Measurements from ENCODE around the gene IFT81. TPM values are rescaled to one million over a fixed set of nuclear protein-coding genes. Genes with fewer than 3 reads are reported as not detected.
"Not testable (repeated sequence)": the region's sequence is repeated elsewhere in the genome, so short reads cannot be mapped to it uniquely, and the experiment has no call there.

IFT81 gene
- total RNA-seq, 1 donor from 2014 or later: 33.8 TPM

DNA sequence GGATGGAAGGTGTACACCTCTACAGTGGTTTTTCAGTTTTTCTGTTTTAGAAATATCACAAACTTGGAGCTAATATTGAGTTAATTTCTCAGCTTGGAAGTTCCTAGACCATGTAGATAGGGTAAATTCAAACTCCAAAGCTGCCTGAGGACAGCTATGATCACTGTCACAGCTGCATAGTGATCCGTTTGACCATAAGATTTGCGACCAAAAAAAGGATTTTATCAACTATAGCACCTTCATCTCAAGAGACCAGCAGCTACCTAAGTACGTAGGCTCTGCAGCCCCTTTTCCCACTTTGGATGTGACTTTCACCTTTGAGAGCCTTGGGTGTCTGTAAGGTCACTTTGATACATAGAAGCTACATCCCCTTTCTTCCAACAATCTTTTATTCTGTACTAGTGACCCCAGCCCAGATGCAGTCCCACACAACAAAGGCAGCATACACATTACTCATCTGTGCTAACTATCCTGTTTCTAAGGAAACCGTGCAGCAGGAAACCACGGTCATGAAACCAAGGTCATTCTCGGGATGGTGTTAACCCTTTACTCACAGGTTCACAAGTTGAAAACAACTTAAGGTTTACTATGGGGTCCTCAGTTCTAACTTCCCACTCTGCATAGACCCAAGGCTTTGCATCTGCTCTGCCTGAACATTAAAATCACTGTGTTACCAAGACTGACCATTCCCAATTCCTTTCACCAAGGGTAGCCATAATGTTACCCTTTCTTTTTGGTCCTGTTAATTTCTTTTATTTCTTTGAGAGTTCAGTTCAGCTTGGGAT is 75.4 kb downstream of the IFT81 start:
- H3K4me1 Mint-ChIP-seq (ENCODE audit: unreplicated experiment): peaks cover 25% of the 10 kb centered on the region
- no peak for DNase-seq (ENCODE audit: extremely low spot score, unreplicated experiment)
- H3K4me3 Mint-ChIP-seq: peak overlapping the region; percentile 55

DNA sequence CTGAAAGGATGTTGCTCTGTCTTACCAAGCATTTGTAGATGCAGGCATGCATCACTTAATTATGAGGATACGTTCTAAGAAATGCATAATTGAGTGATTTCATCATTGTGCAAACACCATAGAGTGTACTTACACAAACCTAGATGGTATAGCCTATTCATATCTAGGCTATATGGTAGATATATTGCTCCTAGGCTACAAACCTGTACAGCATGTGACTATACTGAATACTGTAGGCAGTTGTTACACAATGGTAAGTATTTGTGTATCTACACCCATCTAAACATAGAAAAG is 75.9 kb downstream of the IFT81 start:
- no peak for DNase-seq (ENCODE audit: extremely low spot score, unreplicated experiment)
- Mint-ChIP-seq H3K9me3 (no peaks in the 10 kb centered on the region), H3K27ac (peak overlapping the region; percentile 6), H3K4me3 (peak overlapping the region; percentile 55), H3K4me1 (ENCODE audit: unreplicated experiment) (peaks cover 25% of the 10 kb centered on the region), H3K36me3 (peaks cover 33% of the 10 kb centered on the region), H3K27me3 (no peaks in the 10 kb centered on the region)
- TF ChIP-seq, protein P1, sequence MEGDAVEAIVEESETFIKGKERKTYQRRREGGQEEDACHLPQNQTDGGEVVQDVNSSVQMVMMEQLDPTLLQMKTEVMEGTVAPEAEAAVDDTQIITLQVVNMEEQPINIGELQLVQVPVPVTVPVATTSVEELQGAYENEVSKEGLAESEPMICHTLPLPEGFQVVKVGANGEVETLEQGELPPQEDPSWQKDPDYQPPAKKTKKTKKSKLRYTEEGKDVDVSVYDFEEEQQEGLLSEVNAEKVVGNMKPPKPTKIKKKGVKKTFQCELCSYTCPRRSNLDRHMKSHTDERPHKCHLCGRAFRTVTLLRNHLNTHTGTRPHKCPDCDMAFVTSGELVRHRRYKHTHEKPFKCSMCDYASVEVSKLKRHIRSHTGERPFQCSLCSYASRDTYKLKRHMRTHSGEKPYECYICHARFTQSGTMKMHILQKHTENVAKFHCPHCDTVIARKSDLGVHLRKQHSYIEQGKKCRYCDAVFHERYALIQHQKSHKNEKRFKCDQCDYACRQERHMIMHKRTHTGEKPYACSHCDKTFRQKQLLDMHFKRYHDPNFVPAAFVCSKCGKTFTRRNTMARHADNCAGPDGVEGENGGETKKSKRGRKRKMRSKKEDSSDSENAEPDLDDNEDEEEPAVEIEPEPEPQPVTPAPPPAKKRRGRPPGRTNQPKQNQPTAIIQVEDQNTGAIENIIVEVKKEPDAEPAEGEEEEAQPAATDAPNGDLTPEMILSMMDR (conservative IDR thresholded peaks at IDR 0.05): no peak

More for the DNA sequence above, 75.4 kb downstream of the IFT81 start:
- Mint-ChIP-seq H3K27ac (peak overlapping the region; percentile 6), H3K27me3 (no peaks in the 10 kb centered on the region), H3K36me3 (peaks cover 33% of the 10 kb centered on the region), H3K9me3 (no peaks in the 10 kb centered on the region)
- TF ChIP-seq, protein P1 (conservative IDR thresholded peaks at IDR 0.05): no peak

DNA sequence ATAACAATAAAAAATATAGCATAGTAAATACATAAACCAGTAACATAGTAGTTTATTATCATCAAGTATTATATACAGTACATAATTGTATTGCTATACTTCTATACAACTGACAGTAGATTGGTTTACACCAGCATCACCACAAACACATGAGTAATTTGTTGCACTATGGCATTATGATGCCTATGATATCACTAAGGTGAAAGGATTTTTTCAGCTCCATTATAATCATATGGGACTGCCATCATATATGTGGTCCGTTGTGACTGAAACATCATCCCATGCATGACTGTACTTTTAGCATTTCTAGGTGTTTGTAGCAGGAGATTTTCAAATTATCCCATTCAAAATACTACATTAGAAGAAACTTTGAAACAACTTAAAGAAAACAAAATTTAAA is 77.8 kb downstream of the IFT81 start:
- H3K4me3 Mint-ChIP-seq: no peak overlapping the region
- peaks cover 17% of the 10 kb centered on the region for H3K4me1 Mint-ChIP-seq (ENCODE audit: unreplicated experiment)
- H3K27me3 Mint-ChIP-seq: no peaks in the 10 kb centered on the region
- H3K9me3 Mint-ChIP-seq: no peaks in the 10 kb centered on the region
- DNase-seq (ENCODE audit: extremely low spot score, unreplicated experiment): no peak
- TF ChIP-seq, protein P1 (conservative IDR thresholded peaks at IDR 0.05): no peak
- peaks cover 21% of the 10 kb centered on the region for H3K36me3 Mint-ChIP-seq
- H3K27ac Mint-ChIP-seq: no peak overlapping the region

- peaks cover 17% of the 10 kb centered on the region for H3K4me1 Mint-ChIP-seq (ENCODE audit: unreplicated experiment)
- H3K4me3 Mint-ChIP-seq: no peak overlapping the region
- peaks cover 19% of the 10 kb centered on the region for H3K36me3 Mint-ChIP-seq
- no peak for DNase-seq (ENCODE audit: extremely low spot score, unreplicated experiment)
- H3K9me3 Mint-ChIP-seq: no peaks in the 10 kb centered on the region
- H3K27me3 Mint-ChIP-seq: no peaks in the 10 kb centered on the region
- TF ChIP-seq, protein P1 (conservative IDR thresholded peaks at IDR 0.05): no peak
- no peak overlapping the region for H3K27ac Mint-ChIP-seq
Observed at GRCh38 chr12:110203546-110203945, 79.4 kb downstream of the IFT81 start.

DNA sequence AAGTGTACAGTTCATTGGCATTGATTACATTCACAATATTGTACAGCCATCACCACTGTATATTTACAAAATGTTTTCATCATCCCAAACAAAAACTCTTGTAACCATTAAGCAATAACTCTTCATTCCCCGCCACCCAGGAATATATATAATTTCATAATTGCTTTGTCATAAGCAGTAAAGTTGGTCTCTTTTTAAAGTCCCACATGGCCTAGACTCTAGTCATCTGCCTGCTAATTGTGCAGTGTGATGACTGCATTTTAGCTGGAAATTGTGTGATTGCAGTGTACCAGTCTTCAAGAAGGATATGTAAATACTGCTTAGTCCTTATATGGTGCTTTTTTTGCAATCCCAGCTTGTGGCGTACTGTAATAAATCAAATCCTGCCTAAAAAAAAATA is 81.8 kb downstream of the IFT81 start:
- Mint-ChIP-seq H3K36me3 (peaks cover 22% of the 10 kb centered on the region), H3K27ac (no peak overlapping the region), H3K9me3 (no peaks in the 10 kb centered on the region), H3K4me1 (ENCODE audit: unreplicated experiment) (peaks cover 5% of the 10 kb centered on the region), H3K4me3 (no peak overlapping the region), H3K27me3 (no peaks in the 10 kb centered on the region)
- TF ChIP-seq, protein P1 (conservative IDR thresholded peaks at IDR 0.05): no peak
- no peak for DNase-seq (ENCODE audit: extremely low spot score, unreplicated experiment)

GRCh38 chr12:110211639-110212536 is 87.7 kb downstream of the IFT81 start:
- H3K4me1 Mint-ChIP-seq (ENCODE audit: unreplicated experiment); DNase-seq (ENCODE audit: extremely low spot score, unreplicated experiment); H3K4me3 Mint-ChIP-seq; H3K27me3 Mint-ChIP-seq; H3K9me3 Mint-ChIP-seq; H3K27ac Mint-ChIP-seq: not testable (repeated sequence)
- H3K36me3 Mint-ChIP-seq: peaks cover 22% of the 10 kb centered on the region

Data from type B pancreatic cell (in vitro differentiated cells).